HEK293 (cell line): ENCODE results near the gene SPTBN1.

ENCODE experiments used
- CTCF ChIA-PET: fragments of 350-600 bp; formaldehyde crosslinking; extraction: SDS; loops from one replicate; lab custom pipeline; 2021; ENCODE audit warnings: antibody characterized with exemption; lab: Yijun Ruan, JAX
- POLR2A ChIA-PET: fragments of 300-600 bp; formaldehyde crosslinking; extraction: SDS; loops from one replicate; lab custom pipeline; 2020; ENCODE audit warnings: antibody characterized with exemption, inconsistent platforms; lab: Yijun Ruan, JAX
- H3K27ac ChIP-seq: fragments of 200-500 bp; sonication (Bioruptor generic); 2 replicates; pipeline ENCODE4 v1.5.1; 2014; ENCODE audit warnings: low read depth, low read length, control low read depth, inconsistent platforms; ENCODE audit errors: extremely low read depth
- H3K36me3 ChIP-seq, 2 experiments: fragments of 200-500 bp in 1 of 2; sonication (Bioruptor generic) in 1 of 2; 1 replicate in 1 of 2; 2 replicates in 1 of 2; pipeline ENCODE4 v1.5.1; 2014 to 2017; ENCODE audit warnings: inconsistent platforms in 2 of 2, low read length in 2 of 2; ENCODE audit not compliant: control insufficient read depth in 2 of 2, insufficient read depth in 1 of 2
- H3K4me1 ChIP-seq: fragments of 200-500 bp; sonication (Bioruptor generic); 2 replicates; pipeline ENCODE4 v1.5.1; 2014; ENCODE audit warnings: mild to moderate bottlenecking, low read length, inconsistent platforms; ENCODE audit not compliant: control insufficient read depth, insufficient read depth
- H3K4me3 ChIP-seq: 2 replicates; pipeline ENCODE4 v1.5.1; 2011; ENCODE audit warnings: low read depth, mild to moderate bottlenecking, control low read depth, low read length, moderate library complexity
- H3K9me3 ChIP-seq: fragments of 200-500 bp; sonication (Bioruptor generic); 2 replicates; pipeline ENCODE4 v1.5.1; 2014; ENCODE audit warnings: low read depth, low read length, inconsistent platforms; ENCODE audit not compliant: control insufficient read depth, insufficient read depth
- BCL11B ChIP-seq: fragments of 450-650 bp; formaldehyde crosslinking; IDR thresholded peaks from 2 replicates; pipeline ENCODE4 v1.5.1; 2016; ENCODE audit warnings: low read depth, missing biosample characterization, missing genetic modification characterization
- MYNN ChIP-seq: fragments of 450-650 bp; formaldehyde crosslinking; IDR thresholded peaks from 2 replicates; pipeline ENCODE4 v1.5.1; 2016; ENCODE audit warnings: missing biosample characterization, missing genetic modification characterization, borderline replicate concordance
- OVOL3 ChIP-seq: fragments of 450-650 bp; formaldehyde crosslinking; IDR thresholded peaks from 2 replicates; pipeline ENCODE4 v1.5.1; 2016; ENCODE audit warnings: missing biosample characterization, missing genetic modification characterization
- ZBTB21 ChIP-seq: fragments of 450-650 bp; formaldehyde crosslinking; IDR thresholded peaks from 2 replicates; pipeline ENCODE4 v1.5.1; 2017; ENCODE audit warnings: missing biosample characterization, missing genetic modification characterization
- ZNF138 ChIP-seq: fragments of 450-650 bp; formaldehyde crosslinking; IDR thresholded peaks from 2 replicates; pipeline ENCODE4 v1.5.1; 2016; ENCODE audit warnings: missing biosample characterization, missing genetic modification characterization, borderline replicate concordance
- ZNF211 ChIP-seq: fragments of 450-650 bp; formaldehyde crosslinking; IDR thresholded peaks from 2 replicates; pipeline ENCODE4 v1.5.1; 2016; ENCODE audit warnings: low read depth, missing biosample characterization, missing genetic modification characterization
- ZNF354C ChIP-seq: fragments of 450-650 bp; formaldehyde crosslinking; IDR thresholded peaks from 2 replicates; pipeline ENCODE4 v1.5.1; 2016; ENCODE audit warnings: missing biosample characterization, missing genetic modification characterization, low read depth, borderline replicate concordance
- ZNF433 ChIP-seq: fragments of 450-650 bp; formaldehyde crosslinking; IDR thresholded peaks from 2 replicates; pipeline ENCODE4 v1.5.1; 2016; ENCODE audit warnings: missing biosample characterization, missing genetic modification characterization, low read depth
- ZNF561 ChIP-seq: fragments of 450-650 bp; IDR thresholded peaks from 2 replicates; pipeline ENCODE4 v1.5.1; 2018; ENCODE audit warnings: missing biosample characterization, missing genetic modification characterization, borderline replicate concordance
- ZNF626 ChIP-seq: fragments of 450-650 bp; sonication (Bioruptor Pico); formaldehyde crosslinking; IDR thresholded peaks from 2 replicates; pipeline ENCODE4 v1.5.1; 2018; ENCODE audit warnings: missing biosample characterization, missing genetic modification characterization, inconsistent platforms
- ZNF76 ChIP-seq: fragments of 450-650 bp; formaldehyde crosslinking; IDR thresholded peaks from 2 replicates; pipeline ENCODE4; 2016; ENCODE audit warnings: low read depth, missing biosample characterization, missing genetic modification characterization, borderline replicate concordance
- ZNF776 ChIP-seq: fragments of 450-650 bp; formaldehyde crosslinking; IDR thresholded peaks from 2 replicates; pipeline ENCODE4 v1.5.0; 2017; ENCODE audit warnings: missing biosample characterization, missing genetic modification characterization, borderline replicate concordance
- ZNF791 ChIP-seq: fragments of 450-650 bp; formaldehyde crosslinking; IDR thresholded peaks from 2 replicates; pipeline ENCODE4 v1.5.1; 2016; ENCODE audit warnings: missing biosample characterization, missing genetic modification characterization
- ZNF792 ChIP-seq: fragments of 450-650 bp; formaldehyde crosslinking; IDR thresholded peaks from 2 replicates; pipeline ENCODE4 v1.5.1; 2016; ENCODE audit warnings: missing biosample characterization, missing genetic modification characterization
- ZXDB ChIP-seq: fragments of 450-650 bp; formaldehyde crosslinking; IDR thresholded peaks from 2 replicates; pipeline ENCODE4 v1.5.1; 2016; ENCODE audit warnings: missing biosample characterization, missing genetic modification characterization
- TF ChIP-seq, protein P1 (sequence below): fragments of 450-650 bp; formaldehyde crosslinking; IDR thresholded peaks from 2 replicates; pipeline ENCODE4 v1.5.1; 2017; ENCODE audit warnings: missing biosample characterization, missing genetic modification characterization
- TF ChIP-seq, protein P2 (sequence below): sonication (generic); formaldehyde crosslinking; IDR thresholded peaks from 2 replicates; pipeline ENCODE4 v1.8.1; 2022; ENCODE audit warnings: mild to moderate bottlenecking, moderate library complexity, missing genetic modification reagents
- TF ChIP-seq, protein P3 (sequence below): fragments of 450-650 bp; formaldehyde crosslinking; IDR thresholded peaks from 2 replicates; pipeline ENCODE4 v1.5.1; 2016; ENCODE audit warnings: missing biosample characterization, missing genetic modification characterization
- TF ChIP-seq, protein P4 (sequence below): fragments of 450-650 bp; formaldehyde crosslinking; IDR thresholded peaks from 2 replicates; pipeline ENCODE4 v1.5.0; 2017; ENCODE audit warnings: missing biosample characterization, missing genetic modification characterization, borderline replicate concordance
- TF ChIP-seq, protein P5 (sequence below): fragments of 450-650 bp; formaldehyde crosslinking; optimal IDR thresholded peaks from 2 replicates; pipeline ENCODE3; 2016; ENCODE audit warnings: missing biosample characterization, mild to moderate bottlenecking, missing genetic modification characterization
- TF ChIP-seq, protein P6 (sequence below): fragments of 450-650 bp; formaldehyde crosslinking; IDR thresholded peaks from 2 replicates; pipeline ENCODE4 v1.5.1; 2016; ENCODE audit warnings: missing biosample characterization, missing genetic modification characterization

Gene SPTBN1

DNA sequence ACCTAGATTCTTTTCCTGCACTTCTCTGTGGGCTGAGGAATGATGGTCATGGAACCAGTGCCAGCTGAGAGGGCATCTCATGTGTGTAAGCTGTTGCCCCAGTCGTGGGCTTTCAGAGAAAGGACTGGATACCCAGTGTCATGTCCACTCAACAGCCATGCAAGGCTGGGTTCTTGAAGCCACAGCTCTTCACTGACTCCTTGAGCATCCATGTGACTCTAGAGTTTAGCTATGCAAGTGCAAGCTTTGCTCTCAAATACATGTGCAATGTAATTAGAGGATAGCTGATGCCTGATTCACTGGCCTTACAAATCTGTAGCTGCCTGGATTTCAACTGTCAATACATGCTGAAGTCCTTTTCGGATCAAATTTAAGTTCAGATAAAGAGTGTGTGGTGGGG lies 220.5 kb downstream of the SPTBN1 start (continued):
- TF ChIP-seq, protein P1, sequence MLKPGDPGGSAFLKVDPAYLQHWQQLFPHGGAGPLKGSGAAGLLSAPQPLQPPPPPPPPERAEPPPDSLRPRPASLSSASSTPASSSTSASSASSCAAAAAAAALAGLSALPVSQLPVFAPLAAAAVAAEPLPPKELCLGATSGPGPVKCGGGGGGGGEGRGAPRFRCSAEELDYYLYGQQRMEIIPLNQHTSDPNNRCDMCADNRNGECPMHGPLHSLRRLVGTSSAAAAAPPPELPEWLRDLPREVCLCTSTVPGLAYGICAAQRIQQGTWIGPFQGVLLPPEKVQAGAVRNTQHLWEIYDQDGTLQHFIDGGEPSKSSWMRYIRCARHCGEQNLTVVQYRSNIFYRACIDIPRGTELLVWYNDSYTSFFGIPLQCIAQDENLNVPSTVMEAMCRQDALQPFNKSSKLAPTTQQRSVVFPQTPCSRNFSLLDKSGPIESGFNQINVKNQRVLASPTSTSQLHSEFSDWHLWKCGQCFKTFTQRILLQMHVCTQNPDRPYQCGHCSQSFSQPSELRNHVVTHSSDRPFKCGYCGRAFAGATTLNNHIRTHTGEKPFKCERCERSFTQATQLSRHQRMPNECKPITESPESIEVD (tag by site-specific recombination), result no peak
- TF ChIP-seq ZNF76, result no peak
- no peak for TF ChIP-seq ZNF138 (tag by site-specific recombination)
- TF ChIP-seq ZNF561, result no peak
- no peak for TF ChIP-seq BCL11B (tag by site-specific recombination)
- no peak for TF ChIP-seq ZBTB21
- no peak for TF ChIP-seq OVOL3 (tag by site-specific recombination)

DNA sequence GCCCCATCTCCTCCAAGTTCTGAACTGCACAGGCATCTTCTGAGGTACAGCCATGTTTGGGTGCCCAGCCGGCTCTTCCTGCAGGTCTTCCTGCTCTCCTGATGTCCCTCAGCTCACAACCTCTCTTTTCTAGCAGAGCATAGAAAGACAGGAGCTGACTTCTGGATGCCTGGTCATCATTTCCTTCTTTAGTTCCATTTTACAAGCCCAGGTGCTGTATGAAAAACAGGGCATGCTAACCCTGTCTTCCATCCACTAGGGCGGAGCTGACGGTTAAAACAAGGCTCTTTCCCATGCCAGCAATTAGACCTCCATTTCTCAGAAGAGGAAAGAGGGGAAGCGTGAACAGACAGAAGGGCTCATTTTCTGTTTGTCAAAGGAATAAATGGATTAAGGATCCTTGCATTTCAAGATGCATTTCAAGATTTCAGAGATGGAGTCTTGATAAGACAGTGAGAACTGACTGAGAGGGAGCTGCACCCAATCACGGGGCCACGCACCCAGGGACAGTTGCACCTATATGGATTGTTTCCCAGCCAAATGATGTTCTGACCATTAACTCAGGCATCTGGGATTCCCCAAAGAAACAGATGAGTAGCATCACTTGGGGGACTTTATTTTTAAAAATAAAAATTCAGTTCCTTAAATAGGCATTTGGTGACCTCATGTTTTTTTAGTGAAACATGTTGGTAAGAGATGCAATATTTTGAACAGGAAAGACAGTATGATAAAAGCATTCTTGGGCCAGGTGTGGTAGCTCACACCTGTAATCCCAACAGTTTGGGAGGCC lies 221.5 kb downstream of the SPTBN1 start:
- Histone ChIP-seq H3K4me3 (no peak overlapping the region), H3K36me3 (no peaks in the 10 kb centered on the region), H3K9me3 (no peaks in the 10 kb centered on the region), H3K27ac (no peak overlapping the region), H3K4me1 (no peaks in the 10 kb centered on the region)
- POLR2A ChIA-PET, result no interaction called here
- CTCF ChIA-PET, result interaction anchor here (0.7 to 6.0 kb wide), 3 partner anchors 13 to 263 kb away, joined by 3 to 39 read pairs (median 12); no protein-coding TSS in a partner anchor
- TF ChIP-seq, protein P2, sequence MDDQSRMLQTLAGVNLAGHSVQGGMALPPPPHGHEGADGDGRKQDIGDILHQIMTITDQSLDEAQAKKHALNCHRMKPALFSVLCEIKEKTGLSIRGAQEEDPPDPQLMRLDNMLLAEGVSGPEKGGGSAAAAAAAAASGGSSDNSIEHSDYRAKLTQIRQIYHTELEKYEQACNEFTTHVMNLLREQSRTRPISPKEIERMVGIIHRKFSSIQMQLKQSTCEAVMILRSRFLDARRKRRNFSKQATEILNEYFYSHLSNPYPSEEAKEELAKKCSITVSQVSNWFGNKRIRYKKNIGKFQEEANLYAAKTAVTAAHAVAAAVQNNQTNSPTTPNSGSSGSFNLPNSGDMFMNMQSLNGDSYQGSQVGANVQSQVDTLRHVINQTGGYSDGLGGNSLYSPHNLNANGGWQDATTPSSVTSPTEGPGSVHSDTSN (CRISPR knock-in tag), result no peak
- TF ChIP-seq ZNF792 (tag by site-specific recombination) (no peak), ZNF354C (tag by site-specific recombination) (no peak), ZXDB (tag by site-specific recombination) (no peak), ZNF791 (no peak), BCL11B (tag by site-specific recombination) (no peak), ZNF211 (no peak), MYNN (tag by site-specific recombination) (no peak), ZNF626 (tag by site-specific recombination) (no peak), ZNF776 (tag by site-specific recombination) (no peak), ZNF433 (tag by site-specific recombination) (no peak)
- TF ChIP-seq, protein P3, sequence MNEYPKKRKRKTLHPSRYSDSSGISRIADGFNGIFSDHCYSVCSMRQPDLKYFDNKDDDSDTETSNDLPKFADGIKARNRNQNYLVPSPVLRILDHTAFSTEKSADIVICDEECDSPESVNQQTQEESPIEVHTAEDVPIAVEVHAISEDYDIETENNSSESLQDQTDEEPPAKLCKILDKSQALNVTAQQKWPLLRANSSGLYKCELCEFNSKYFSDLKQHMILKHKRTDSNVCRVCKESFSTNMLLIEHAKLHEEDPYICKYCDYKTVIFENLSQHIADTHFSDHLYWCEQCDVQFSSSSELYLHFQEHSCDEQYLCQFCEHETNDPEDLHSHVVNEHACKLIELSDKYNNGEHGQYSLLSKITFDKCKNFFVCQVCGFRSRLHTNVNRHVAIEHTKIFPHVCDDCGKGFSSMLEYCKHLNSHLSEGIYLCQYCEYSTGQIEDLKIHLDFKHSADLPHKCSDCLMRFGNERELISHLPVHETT (tag by site-specific recombination), result no peak
- TF ChIP-seq, protein P4, sequence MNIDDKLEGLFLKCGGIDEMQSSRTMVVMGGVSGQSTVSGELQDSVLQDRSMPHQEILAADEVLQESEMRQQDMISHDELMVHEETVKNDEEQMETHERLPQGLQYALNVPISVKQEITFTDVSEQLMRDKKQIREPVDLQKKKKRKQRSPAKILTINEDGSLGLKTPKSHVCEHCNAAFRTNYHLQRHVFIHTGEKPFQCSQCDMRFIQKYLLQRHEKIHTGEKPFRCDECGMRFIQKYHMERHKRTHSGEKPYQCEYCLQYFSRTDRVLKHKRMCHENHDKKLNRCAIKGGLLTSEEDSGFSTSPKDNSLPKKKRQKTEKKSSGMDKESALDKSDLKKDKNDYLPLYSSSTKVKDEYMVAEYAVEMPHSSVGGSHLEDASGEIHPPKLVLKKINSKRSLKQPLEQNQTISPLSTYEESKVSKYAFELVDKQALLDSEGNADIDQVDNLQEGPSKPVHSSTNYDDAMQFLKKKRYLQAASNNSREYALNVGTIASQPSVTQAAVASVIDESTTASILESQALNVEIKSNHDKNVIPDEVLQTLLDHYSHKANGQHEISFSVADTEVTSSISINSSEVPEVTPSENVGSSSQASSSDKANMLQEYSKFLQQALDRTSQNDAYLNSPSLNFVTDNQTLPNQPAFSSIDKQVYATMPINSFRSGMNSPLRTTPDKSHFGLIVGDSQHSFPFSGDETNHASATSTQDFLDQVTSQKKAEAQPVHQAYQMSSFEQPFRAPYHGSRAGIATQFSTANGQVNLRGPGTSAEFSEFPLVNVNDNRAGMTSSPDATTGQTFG (tag by site-specific recombination), result no peak
- TF ChIP-seq, protein P5, sequence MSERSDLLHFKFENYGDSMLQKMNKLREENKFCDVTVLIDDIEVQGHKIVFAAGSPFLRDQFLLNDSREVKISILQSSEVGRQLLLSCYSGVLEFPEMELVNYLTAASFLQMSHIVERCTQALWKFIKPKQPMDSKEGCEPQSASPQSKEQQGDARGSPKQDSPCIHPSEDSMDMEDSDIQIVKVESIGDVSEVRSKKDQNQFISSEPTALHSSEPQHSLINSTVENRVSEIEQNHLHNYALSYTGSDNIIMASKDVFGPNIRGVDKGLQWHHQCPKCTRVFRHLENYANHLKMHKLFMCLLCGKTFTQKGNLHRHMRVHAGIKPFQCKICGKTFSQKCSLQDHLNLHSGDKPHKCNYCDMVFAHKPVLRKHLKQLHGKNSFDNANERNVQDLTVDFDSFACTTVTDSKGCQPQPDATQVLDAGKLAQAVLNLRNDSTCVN, result no peak
- TF ChIP-seq, protein P6, sequence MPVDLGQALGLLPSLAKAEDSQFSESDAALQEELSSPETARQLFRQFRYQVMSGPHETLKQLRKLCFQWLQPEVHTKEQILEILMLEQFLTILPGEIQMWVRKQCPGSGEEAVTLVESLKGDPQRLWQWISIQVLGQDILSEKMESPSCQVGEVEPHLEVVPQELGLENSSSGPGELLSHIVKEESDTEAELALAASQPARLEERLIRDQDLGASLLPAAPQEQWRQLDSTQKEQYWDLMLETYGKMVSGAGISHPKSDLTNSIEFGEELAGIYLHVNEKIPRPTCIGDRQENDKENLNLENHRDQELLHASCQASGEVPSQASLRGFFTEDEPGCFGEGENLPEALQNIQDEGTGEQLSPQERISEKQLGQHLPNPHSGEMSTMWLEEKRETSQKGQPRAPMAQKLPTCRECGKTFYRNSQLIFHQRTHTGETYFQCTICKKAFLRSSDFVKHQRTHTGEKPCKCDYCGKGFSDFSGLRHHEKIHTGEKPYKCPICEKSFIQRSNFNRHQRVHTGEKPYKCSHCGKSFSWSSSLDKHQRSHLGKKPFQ (tag by site-specific recombination), result no peak
